ENCODE results near the gene FAP.

- TF ChIP-seq CTCF (IDR thresholded peaks at IDR 0.05; ENCODE audit: low read depth, low read length) (no peak), POLR2A (IDR thresholded peaks at IDR 0.05; ENCODE audit: extremely low read depth, insufficient read length) (no peak), MAX (IDR thresholded peaks at IDR 0.05; ENCODE audit: low read depth, low read length) (no peak), MYC (IDR thresholded peaks at IDR 0.05; ENCODE audit: low read depth, low read length) (no peak)
Measured at GRCh38 chr2:162243294-162243693, at the start of gene FAP.

Measured in NB4 (cell line).